Transverse colon (tissue), 4 donors: ENCODE data around the gene UVRAG. TPM values are rescaled to one million over a fixed set of nuclear protein-coding genes. Genes with fewer than 3 reads are reported as not detected.
"Not testable (repeated sequence)": the region's sequence is repeated elsewhere in the genome, so short reads cannot be mapped to it uniquely, and the experiment has no call there.

Experiments
- DNase-seq: peaks from one replicate; pipeline ENCODE4 v3.0.0-alpha.2; 2019
- H3K27ac ChIP-seq, 4 donors: fragments of 200-600 bp; sonication (generic); 2 replicates each; pipeline ENCODE4 v1.5.1; 2016 to 2018; ENCODE audit warnings: inconsistent platforms in 4 of 4
- H3K27me3 ChIP-seq: fragments of 200-600 bp; sonication (generic); 2 replicates; pipeline ENCODE4 v1.5.1; 2017; ENCODE audit warnings: inconsistent platforms
- H3K36me3 ChIP-seq, 4 donors: fragments of 200-600 bp; sonication (generic); 2 replicates each; pipeline ENCODE4 v1.5.1; 2017 to 2019; ENCODE audit warnings: inconsistent platforms in 4 of 4
- H3K4me1 ChIP-seq, 4 donors: fragments of 200-600 bp; sonication (generic); 2 replicates each; pipeline ENCODE4 v1.5.1; 2017 to 2020; ENCODE audit warnings: inconsistent platforms in 4 of 4
- H3K4me3 ChIP-seq, 4 donors: fragments of 200-600 bp; sonication (generic); 1 replicate in 1 of 4; 2 replicates in 3 of 4; pipeline versions ENCODE4 v1.5.1 to v1.6.1; 2017 to 2019; ENCODE audit warnings: inconsistent platforms in 4 of 4
- H3K9me3 ChIP-seq, 2 donors: fragments of 200-600 bp; sonication (generic); 2 replicates each; pipeline ENCODE4 v1.5.1; 2017 to 2019; ENCODE audit warnings: inconsistent platforms in 2 of 2
- EP300 ChIP-seq: sonication (generic); formaldehyde crosslinking; IDR thresholded peaks from one replicate; pipeline ENCODE4 v1.6.1; 2017; ENCODE audit warnings: antibody characterized with exemption, low read depth
- POLR2A ChIP-seq: fragments of 450-650 bp; IDR thresholded peaks from one replicate; pipeline ENCODE4 v1.6.1; 2016; ENCODE audit warnings: antibody characterized with exemption, mild to moderate bottlenecking, moderate library complexity
- POLR2AphosphoS5 ChIP-seq, 3 donors: sonication (generic); formaldehyde crosslinking; IDR thresholded peaks; one replicate each; pipeline ENCODE4 v1.6.1; 2016; ENCODE audit warnings: antibody characterized with exemption in 3 of 3
- WGBS, 2 donors: methylation state at CpG; one replicate each; pipeline ENCODE4 v1.1.5; 2018; ENCODE audit warnings: low coverage in 1 of 2; 5-methylcytosine and 5-hydroxymethylcytosine counted together
- in situ Hi-C, 4 donors: fragments of 200-750 bp; cut with MboI; loops; one replicate each; pipeline versions ENCODE4 v1.15.0 to v1.15.1; 2017; ENCODE audit warnings: low sequenced_read_pairs in 3 of 4, low pct_ligation_motif_present in 1 of 4, low pct_unique_long_range_greater_than_20kb in 1 of 4
- intact Hi-C: fragments of 100-400 bp; cut with DNase I; formaldehyde crosslinking; loops from one replicate; pipeline ENCODE4 v1.15.1; 2023; ENCODE audit warnings: low total_unique reads
- total RNA-seq, 4 donors: library from RNA; depleted of rRNA; stranded (reverse); fragments of >200 nt; gene quantifications; one replicate each; pipeline ENCODE4 v1.1.0, GENCODE V29; 2016
- TF ChIP-seq, protein P1 (sequence below), 5 experiments: fragments of 200-600 bp in 3 of 5; fragments of 450-650 bp in 2 of 5; sonication (generic) in 3 of 5; IDR thresholded peaks; 1 replicate in 2 of 5; 2 replicates in 3 of 5; pipeline ENCODE4 v1.5.1; 2016 to 2017; ENCODE audit warnings: antibody characterized with exemption in 5 of 5, inconsistent platforms in 3 of 5, mild to moderate bottlenecking in 2 of 5, moderate library complexity in 1 of 5

UVRAG gene
- total RNA-seq, 4 donors from 2014 or later = 12.7 to 34.6 (median 19.3) TPM

DNA sequence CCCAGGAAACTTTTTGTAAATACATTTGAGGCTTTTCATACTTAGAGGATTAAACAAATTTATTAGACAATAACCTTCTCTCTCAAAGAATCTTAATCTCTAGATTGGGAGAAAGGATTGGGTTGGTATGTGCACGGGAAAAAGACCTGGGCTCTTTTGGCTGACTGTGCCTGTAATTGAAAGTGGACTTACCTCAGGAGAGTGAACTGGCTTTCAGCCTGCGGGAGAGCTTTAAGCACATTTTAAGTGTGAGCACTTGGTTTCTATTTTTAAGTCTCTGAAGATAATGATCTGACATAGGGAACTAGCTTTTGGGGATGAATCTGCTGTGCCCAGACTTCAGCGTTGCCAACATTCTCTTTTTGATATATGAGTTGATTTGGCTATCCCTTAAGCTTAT is 35.8 kb downstream of the UVRAG start:
- no peak overlapping the region for H3K4me3 ChIP-seq
- WGBS, 2 donors = 57 to 80% methylated on average over 1 to 3 of the region's 3 CpGs
- intact Hi-C loops = no loop called here
- peak overlapping the region in 1 of 4 donors; percentile 21 for H3K27ac ChIP-seq
- DNase-seq = no peak
- no peak for TF ChIP-seq POLR2A
- no peak for TF ChIP-seq EP300
- TF ChIP-seq, protein P1, sequence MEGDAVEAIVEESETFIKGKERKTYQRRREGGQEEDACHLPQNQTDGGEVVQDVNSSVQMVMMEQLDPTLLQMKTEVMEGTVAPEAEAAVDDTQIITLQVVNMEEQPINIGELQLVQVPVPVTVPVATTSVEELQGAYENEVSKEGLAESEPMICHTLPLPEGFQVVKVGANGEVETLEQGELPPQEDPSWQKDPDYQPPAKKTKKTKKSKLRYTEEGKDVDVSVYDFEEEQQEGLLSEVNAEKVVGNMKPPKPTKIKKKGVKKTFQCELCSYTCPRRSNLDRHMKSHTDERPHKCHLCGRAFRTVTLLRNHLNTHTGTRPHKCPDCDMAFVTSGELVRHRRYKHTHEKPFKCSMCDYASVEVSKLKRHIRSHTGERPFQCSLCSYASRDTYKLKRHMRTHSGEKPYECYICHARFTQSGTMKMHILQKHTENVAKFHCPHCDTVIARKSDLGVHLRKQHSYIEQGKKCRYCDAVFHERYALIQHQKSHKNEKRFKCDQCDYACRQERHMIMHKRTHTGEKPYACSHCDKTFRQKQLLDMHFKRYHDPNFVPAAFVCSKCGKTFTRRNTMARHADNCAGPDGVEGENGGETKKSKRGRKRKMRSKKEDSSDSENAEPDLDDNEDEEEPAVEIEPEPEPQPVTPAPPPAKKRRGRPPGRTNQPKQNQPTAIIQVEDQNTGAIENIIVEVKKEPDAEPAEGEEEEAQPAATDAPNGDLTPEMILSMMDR (IDR thresholded peaks at IDR 0.05) = no peak
- TF ChIP-seq POLR2AphosphoS5 (IDR thresholded peaks at IDR 0.05) = no peak
- no peaks in the 10 kb centered on the region for H3K36me3 ChIP-seq
- H3K4me1 ChIP-seq = peaks cover 0 to 14% (median 11%) of the 10 kb centered on the region in 4 donors
- in situ Hi-C loops = no loop called here
- H3K27me3 ChIP-seq = no peaks in the 10 kb centered on the region
- no peaks in the 10 kb centered on the region for H3K9me3 ChIP-seq

DNA sequence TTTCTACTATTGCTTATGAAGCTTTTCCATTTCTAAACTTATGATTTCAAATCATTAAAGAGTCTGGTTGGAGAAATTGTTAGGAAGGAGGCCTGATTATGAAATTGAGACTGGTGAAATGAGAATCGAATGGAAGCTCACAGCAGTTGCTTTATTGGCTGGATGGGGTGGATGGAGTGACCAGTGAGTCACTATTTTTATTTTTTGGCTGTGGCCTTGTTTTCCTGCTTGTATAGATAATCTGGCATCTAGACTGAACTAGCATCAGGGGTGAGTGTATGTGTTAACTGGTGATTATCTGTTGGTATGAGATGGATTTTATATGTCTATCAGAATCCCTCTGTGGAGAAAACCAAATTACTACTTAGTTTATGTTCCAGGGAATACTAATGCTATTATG is 36.2 kb downstream of the UVRAG start:
- Histone ChIP-seq H3K27ac (peak overlapping the region in 1 of 4 donors; percentile 21), H3K4me1 (peaks cover 0 to 14% (median 11%) of the 10 kb centered on the region in 4 donors), H3K36me3 (no peaks in the 10 kb centered on the region), H3K27me3 (no peaks in the 10 kb centered on the region), H3K4me3 (no peak overlapping the region), H3K9me3 (no peaks in the 10 kb centered on the region)
- no peak for DNase-seq
- WGBS, 2 donors = 71 to 77% methylated on average over 1 of the region's 1 CpG
- in situ Hi-C loops (no loop called here), intact Hi-C loops (no loop called here)
- TF ChIP-seq EP300 (no peak), POLR2AphosphoS5 (IDR thresholded peaks at IDR 0.05) (no peak), POLR2A (no peak)
- TF ChIP-seq, protein P1 (IDR thresholded peaks at IDR 0.05) = no peak

DNA sequence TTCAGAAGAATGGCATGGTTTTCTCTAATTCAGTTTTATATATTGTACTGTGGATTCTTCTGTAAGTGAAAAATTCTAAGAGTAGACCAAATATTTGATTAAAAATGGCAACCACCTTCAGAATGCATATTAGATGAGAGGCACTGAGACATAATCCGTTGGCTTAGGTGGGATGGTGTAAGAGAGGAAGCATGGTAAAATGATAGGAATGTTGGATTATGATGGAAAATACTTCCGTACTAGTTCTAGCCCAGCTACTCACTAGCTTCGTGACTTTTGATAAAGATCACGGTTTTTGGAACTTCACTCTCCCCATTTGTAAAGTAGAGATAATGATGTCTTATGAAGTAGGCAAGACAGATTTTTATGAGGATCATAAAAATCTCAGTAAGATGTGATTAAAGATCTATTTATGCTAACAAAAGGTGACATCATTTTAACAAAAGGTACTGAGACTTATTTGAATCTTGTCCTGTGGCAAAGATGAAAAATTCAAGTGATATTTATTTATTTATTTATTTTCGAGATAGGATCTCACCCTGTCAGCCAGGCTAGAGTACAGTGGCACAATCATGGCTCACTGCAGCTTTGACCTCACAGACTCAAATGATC is 37.5 kb downstream of the UVRAG start:
- Histone ChIP-seq H3K4me1 (peaks cover 0 to 14% (median 11%) of the 10 kb centered on the region in 4 donors), H3K27me3 (no peaks in the 10 kb centered on the region), H3K36me3 (no peaks in the 10 kb centered on the region), H3K27ac (no peak overlapping the region), H3K4me3 (no peak overlapping the region), H3K9me3 (no peaks in the 10 kb centered on the region)
- WGBS, 2 donors = 86 to 90% methylated on average over 5 of the region's 5 CpGs
- no peak for DNase-seq
- in situ Hi-C loops = no loop called here
- intact Hi-C loops = no loop called here
- TF ChIP-seq POLR2A (no peak), EP300 (no peak), POLR2AphosphoS5 (IDR thresholded peaks at IDR 0.05) (no peak)
- TF ChIP-seq, protein P1 (IDR thresholded peaks at IDR 0.05) = no peak

DNA sequence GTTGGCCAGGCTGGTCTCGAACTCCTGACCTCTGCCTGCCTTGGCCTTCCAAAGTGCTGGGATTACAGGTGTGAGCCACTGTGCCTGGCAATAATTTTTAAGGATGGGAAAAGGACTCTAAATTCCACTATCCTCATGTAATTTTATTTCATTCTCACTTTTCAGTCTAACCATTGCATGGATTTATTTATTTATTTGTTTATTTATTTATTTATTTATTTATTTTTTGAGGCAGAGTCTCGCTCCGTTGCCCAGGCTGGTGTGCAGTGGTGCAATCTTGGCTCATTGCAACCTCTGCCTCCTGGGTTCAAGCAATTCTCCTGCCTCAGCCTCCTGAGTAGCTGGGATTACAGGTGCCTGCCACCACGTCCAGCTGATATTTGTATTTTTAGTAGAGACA is 38.6 kb downstream of the UVRAG start:
- H3K27me3 ChIP-seq, H3K9me3 ChIP-seq, H3K27ac ChIP-seq, DNase-seq, H3K36me3 ChIP-seq, in situ Hi-C loops, intact Hi-C loops, H3K4me3 ChIP-seq: not testable (repeated sequence)
- 95 to 100% methylated on average over 1 to 4 of the region's 4 CpGs for WGBS, 2 donors
- peaks cover 0 to 19% (median 14%) of the 10 kb centered on the region in 4 donors for H3K4me1 ChIP-seq

DNA sequence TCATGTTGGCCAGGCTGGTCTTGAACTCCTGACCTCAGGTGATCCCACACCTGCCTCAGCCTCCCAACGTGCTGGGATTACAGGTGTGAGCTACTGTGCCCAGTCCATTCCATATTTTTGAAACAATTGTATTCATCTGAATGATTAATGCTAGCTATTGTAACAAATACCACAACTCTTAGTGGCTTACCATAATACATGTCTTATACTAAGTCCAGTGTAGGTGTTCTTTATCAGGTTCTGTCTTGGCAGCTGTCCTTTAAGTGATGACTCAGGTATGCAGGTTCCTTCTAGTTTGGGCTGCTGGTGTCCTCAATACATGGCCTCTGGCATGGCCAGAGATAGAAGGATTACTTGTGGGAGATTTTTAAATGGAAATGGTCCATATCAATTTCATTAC is 39.0 kb downstream of the UVRAG start:
- no peaks in the 10 kb centered on the region for H3K36me3 ChIP-seq
- H3K9me3 ChIP-seq = no peaks in the 10 kb centered on the region
- no peak for DNase-seq
- H3K27ac ChIP-seq = no peak overlapping the region
- in situ Hi-C loops = no loop called here
- intact Hi-C loops = no loop called here
- H3K4me3 ChIP-seq = no peak overlapping the region
- H3K27me3 ChIP-seq = no peaks in the 10 kb centered on the region
- TF ChIP-seq POLR2A (no peak), POLR2AphosphoS5 (IDR thresholded peaks at IDR 0.05) (no peak), EP300 (no peak)
- TF ChIP-seq, protein P1 (IDR thresholded peaks at IDR 0.05) = no peak
- WGBS, 2 donors = 83% methylated on average over 1 of the region's 1 CpG; no CpG with 5 or more reads in 1 of the 2 donors
- H3K4me1 ChIP-seq = peaks cover 0 to 21% (median 14%) of the 10 kb centered on the region in 4 donors
